Mesothelial cell of epicardium (in vitro differentiated cells): ENCODE data around the gene EDDM13. TPM values are rescaled to one million over a fixed set of nuclear protein-coding genes. Genes with fewer than 3 reads are reported as not detected.
"Not testable (repeated sequence)": the region's sequence is repeated elsewhere in the genome, so short reads cannot be mapped to it uniquely, and the experiment has no call there.

Experiments used
- DNase-seq, 2 experiments: peaks; one replicate each; pipeline ENCODE4 v3.0.0; 2021; ENCODE audit warnings: low spot score in 2 of 2; ENCODE audit not compliant: unreplicated experiment in 2 of 2
- H3K27ac Mint-ChIP-seq: 2 replicates; pipeline ENCODE4 v1.8.0; 2021; ENCODE audit warnings: mixed read lengths
- H3K27me3 Mint-ChIP-seq: 2 replicates; pipeline ENCODE4 v1.8.0; 2021; ENCODE audit warnings: low read depth, mixed read lengths
- H3K36me3 Mint-ChIP-seq: 2 replicates; pipeline ENCODE4 v1.8.0; 2021; ENCODE audit warnings: mixed read lengths
- H3K4me1 Mint-ChIP-seq: 2 replicates; pipeline ENCODE4 v1.8.0; 2021; ENCODE audit warnings: mixed read lengths
- H3K4me3 Mint-ChIP-seq: 2 replicates; pipeline ENCODE4 v1.8.0; 2021; ENCODE audit warnings: mild to moderate bottlenecking, moderate library complexity, mixed read lengths
- H3K9me3 Mint-ChIP-seq: 2 replicates; pipeline ENCODE4 v1.8.0; 2021; ENCODE audit warnings: mixed read lengths
- total RNA-seq: library from RNA; stranded (reverse); gene quantifications from 3 replicates; pipeline ENCODE4 v1.2.1, GENCODE V29; 2021
- TF ChIP-seq, protein P1 (sequence below): fragments of 200-600 bp; sonication (generic); IDR thresholded peaks from one replicate; pipeline ENCODE4 v1.5.0; 2021; ENCODE audit warnings: antibody characterized with exemption; ENCODE audit not compliant: unreplicated experiment

The EDDM13 gene, protein sequence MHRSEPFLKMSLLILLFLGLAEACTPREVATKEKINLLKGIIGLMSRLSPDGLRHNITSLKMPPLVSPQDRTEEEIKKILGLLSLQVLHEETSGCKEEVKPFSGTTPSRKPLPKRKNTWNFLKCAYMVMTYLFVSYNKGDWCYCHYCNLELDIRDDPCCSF
- total RNA-seq = not detected in 3 replicates

DNA sequence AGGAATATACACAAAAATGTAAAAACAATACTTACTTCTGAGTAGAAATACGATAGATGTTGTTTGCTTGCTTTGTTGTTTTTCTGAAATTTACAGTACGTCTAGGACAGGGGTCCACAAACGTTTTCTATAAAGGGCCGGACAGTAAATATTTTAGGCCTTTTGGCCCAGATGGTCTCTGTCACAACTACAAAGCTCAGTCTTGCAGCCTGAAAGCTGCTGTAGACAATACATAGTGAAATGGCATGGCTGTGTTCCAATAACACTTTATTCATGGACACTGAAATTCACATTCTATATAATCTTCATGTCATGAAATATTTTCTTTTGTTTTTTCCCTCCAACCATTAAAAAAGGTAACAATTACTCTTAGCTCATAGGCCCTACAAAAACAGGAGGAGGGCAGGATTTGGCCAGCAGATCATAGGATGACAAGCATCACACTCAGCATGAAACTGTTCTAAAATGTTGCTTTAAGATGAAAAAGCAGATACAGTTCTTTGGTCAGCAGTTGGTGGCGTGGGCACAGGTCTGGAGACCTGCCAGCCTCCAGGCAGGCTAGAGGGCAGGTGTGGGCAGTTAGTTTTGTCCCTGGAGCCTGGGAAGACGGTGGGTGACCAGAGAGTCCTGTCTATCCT is at the start of gene EDDM13:
Gene EDDM13, plus strand, starts transcription at position 588 of the 638 bp plus-strand sequence. CDS start 87 bp downstream, outside the sequence.
- Mint-ChIP-seq H3K27ac (no peak within 1 kb of the TSS), H3K36me3 (peaks cover 11% of the 10 kb centered on the region), H3K4me3 (no peak within 1 kb of the TSS), H3K9me3 (peaks cover 17% of the 10 kb centered on the region), H3K27me3 (no peaks in the 10 kb centered on the region), H3K4me1 (no peaks in the 10 kb centered on the region)
- DNase-seq = no peak
- TF ChIP-seq, protein P1, sequence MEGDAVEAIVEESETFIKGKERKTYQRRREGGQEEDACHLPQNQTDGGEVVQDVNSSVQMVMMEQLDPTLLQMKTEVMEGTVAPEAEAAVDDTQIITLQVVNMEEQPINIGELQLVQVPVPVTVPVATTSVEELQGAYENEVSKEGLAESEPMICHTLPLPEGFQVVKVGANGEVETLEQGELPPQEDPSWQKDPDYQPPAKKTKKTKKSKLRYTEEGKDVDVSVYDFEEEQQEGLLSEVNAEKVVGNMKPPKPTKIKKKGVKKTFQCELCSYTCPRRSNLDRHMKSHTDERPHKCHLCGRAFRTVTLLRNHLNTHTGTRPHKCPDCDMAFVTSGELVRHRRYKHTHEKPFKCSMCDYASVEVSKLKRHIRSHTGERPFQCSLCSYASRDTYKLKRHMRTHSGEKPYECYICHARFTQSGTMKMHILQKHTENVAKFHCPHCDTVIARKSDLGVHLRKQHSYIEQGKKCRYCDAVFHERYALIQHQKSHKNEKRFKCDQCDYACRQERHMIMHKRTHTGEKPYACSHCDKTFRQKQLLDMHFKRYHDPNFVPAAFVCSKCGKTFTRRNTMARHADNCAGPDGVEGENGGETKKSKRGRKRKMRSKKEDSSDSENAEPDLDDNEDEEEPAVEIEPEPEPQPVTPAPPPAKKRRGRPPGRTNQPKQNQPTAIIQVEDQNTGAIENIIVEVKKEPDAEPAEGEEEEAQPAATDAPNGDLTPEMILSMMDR = no peak

DNA sequence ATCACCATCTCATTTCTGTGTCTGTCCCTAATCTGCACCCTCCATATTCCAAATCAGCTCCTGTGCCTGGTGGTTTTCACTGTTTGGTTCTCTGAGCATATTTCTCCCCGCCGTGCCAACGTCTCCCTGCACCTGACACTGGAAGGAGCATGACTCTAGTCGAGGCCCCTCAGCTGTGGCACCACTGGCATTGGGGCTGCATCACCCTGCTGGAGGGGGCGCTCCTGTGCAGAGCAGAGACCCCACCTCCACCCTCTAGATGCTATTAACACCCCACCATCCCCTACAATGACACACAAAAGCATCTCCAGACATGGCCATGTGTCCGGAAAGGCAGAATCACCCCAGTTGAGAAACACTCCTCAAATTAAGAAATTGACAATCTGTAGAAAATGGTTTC is 49.6 kb upstream of the EDDM13 start:
- Mint-ChIP-seq H3K27me3 (no peaks in the 10 kb centered on the region), H3K27ac (no peak overlapping the region), H3K9me3 (peaks cover 2% of the 10 kb centered on the region), H3K4me1 (peaks cover 1% of the 10 kb centered on the region), H3K4me3 (no peak overlapping the region), H3K36me3 (peaks cover 23% of the 10 kb centered on the region)
- TF ChIP-seq, protein P1 = no peak
- no peak for DNase-seq

DNA sequence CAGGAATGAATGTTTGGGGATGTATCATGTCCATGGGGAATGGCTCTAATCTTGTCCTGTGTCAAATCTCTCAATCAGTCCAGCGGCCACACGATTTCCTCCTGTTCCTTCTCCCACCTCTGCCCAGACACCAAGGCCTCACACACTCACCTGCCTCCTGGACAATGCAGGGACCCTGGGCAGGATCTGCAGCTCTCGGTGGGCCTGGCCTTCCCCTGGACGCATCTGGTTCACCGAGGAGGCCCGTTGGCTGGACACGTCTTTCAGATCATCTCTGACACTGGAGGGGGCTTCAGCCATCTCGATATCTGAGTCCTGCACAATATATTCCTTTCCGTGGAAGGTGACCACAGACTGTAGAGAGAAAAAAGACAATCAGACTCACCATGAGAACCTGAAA is 49.1 kb upstream of the EDDM13 start:
- Mint-ChIP-seq H3K36me3 (peaks cover 23% of the 10 kb centered on the region), H3K4me3 (no peak overlapping the region), H3K27me3 (no peaks in the 10 kb centered on the region), H3K27ac (no peak overlapping the region), H3K4me1 (no peaks in the 10 kb centered on the region), H3K9me3 (no peaks in the 10 kb centered on the region)
- TF ChIP-seq, protein P1 = no peak
- no peak for DNase-seq

DNA sequence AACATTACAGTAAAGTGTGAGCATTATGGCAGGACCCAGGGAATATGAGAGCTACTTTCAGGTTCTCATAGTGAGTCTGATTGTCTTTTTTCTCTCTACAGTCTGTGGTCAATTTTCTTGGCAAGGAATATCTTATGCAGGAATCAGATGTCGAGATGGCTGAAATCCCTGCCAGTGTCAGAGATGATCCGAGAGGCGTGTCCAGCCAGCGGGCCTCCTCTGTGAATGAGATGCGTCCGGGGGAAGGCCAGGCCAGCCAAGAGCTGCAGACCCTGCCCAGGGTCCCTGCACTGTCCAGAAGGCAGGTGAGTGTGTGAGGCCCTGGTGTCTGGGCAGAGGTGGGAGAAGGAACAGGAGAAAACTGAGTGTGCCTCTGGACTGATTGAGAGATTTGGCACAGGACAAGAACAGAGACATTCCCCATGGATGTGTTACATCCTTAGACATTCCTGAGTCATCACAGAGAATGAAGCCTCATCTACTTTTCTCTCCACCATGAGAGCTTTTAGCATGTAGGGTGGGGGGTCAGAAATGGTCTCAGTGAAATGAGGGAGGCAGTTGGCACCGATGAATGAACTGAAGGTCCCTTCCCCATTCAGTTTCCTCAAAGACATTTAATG is 27.3 kb upstream of the EDDM13 start:
- TF ChIP-seq, protein P1 = no peak
- DNase-seq = no peak
- H3K27me3 Mint-ChIP-seq = no peaks in the 10 kb centered on the region
- H3K27ac Mint-ChIP-seq = no peak overlapping the region
- H3K4me1 Mint-ChIP-seq = no peaks in the 10 kb centered on the region
- H3K4me3 Mint-ChIP-seq = no peak overlapping the region
- H3K36me3 Mint-ChIP-seq = no peaks in the 10 kb centered on the region
- peaks cover 7% of the 10 kb centered on the region for H3K9me3 Mint-ChIP-seq

DNA sequence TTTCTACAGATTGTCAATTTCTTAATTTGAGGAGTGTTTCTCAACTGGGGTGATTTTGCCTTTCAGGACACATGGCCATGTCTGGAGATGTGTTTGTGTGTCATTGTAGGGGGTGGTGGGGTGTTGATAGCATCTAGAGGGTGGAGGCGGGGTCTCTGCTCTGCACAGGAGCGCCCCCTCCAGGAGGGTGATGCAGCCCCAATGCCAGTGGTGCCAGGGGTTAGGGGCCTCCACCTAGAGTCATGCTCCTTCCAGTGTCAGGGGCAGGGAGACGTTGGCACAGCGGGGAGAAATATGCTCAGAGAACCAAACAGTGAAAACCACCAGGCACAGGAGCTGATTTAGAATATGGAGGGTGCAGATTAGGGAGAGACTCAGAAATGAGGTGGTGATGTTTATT is 26.8 kb upstream of the EDDM13 start:
- DNase-seq, H3K27ac Mint-ChIP-seq, H3K4me3 Mint-ChIP-seq, H3K27me3 Mint-ChIP-seq, H3K36me3 Mint-ChIP-seq, H3K4me1 Mint-ChIP-seq, H3K9me3 Mint-ChIP-seq: not testable (repeated sequence)

DNA sequence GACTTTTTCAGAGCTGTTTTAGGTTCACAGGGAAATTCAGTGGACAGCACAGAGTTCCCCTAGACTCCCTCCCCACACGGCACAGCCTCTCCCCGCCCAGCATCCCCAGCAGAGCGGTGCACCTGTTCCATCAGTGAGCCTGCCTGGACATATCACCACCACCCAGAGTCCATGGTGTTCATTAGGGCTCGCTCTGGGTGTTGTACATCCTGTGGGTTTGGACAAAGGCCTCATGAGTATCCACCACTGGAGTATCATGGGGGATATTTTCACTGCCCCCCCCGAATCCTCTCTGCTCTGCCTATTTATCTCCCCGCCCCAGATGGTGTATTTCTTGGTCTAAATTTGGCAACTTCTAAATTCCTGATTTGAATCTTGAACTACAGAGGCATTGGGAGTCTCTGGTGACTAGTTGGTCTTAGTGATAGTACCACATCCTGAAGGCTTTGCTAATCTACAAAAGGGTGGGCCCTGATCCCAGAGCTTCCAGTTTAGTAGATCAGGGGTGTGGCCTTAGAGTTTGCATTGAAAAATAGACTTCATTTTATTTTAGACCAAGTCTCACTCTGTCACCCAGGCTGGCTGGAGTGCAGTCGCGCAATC is 23.7 kb upstream of the EDDM13 start:
- not testable (repeated sequence) for H3K27me3 Mint-ChIP-seq, H3K27ac Mint-ChIP-seq, H3K4me3 Mint-ChIP-seq, H3K4me1 Mint-ChIP-seq, DNase-seq, H3K36me3 Mint-ChIP-seq
- H3K9me3 Mint-ChIP-seq = peaks cover 12% of the 10 kb centered on the region
